ENCODE results near the gene ZNF148. TPM values are rescaled to one million over a fixed set of nuclear protein-coding genes. Genes with fewer than 3 reads are reported as not detected.

Gene ZNF148
- total RNA-seq, 1 experiment from 2014 or later: 19.7 TPM

DNA sequence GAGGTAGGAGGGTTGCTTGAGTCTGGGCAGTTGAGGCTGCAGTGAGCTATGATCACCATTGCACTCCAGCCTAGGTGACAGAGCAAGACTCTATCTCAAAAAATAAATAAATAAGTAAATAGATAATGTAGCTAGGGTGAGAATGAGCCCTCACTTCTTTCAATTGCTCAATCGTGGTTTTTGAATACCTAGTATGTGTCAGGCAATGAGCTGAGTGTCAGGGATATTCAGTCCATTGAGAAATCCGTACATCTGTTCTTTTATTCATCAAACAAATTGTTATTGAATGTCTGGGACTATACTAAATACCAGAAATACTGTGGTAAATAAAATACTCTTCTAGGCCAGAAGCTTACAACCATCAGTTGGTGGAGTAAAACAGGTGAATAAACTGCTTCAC, 6.2 kb upstream of the ZNF148 start:
- DNase-seq (ENCODE audit: low spot score) (no peak), ATAC-seq (no peak)
- Mint-ChIP-seq H3K36me3 (no peaks in the 10 kb centered on the region), H3K27me3 (ENCODE audit: low read depth) (peaks cover 3% of the 10 kb centered on the region; the same call in 1 of the 2 replicates), H3K9me3 (no peaks in the 10 kb centered on the region), H3K27ac (no peak overlapping the region), H3K4me1 (no peaks in the 10 kb centered on the region), H3K4me3 (no peak overlapping the region)
- ChIA-PET POLR2A (no interaction called here), CTCF (interaction anchor here (0.5 to 0.6 kb wide), 2 partner anchors 111 to 452 kb away, joined by 3 read pairs; no protein-coding TSS in a partner anchor)
- TF ChIP-seq GTF2I (CRISPR knock-in tag; conservative IDR thresholded peaks at IDR 0.05) (no peak), ZBTB43 (CRISPR knock-in tag; IDR thresholded peaks at IDR 0.05) (no peak), PREB (CRISPR knock-in tag; IDR thresholded peaks at IDR 0.05; ENCODE audit: borderline replicate concordance) (no peak), TEAD1 (CRISPR knock-in tag; IDR thresholded peaks at IDR 0.05) (no peak), OVOL2 (CRISPR knock-in tag; IDR thresholded peaks at IDR 0.05; ENCODE audit: borderline replicate concordance) (no peak), TEAD4 (CRISPR knock-in tag; IDR thresholded peaks at IDR 0.05) (no peak), IRF2 (CRISPR knock-in tag; IDR thresholded peaks at IDR 0.05; ENCODE audit: borderline replicate concordance, low read depth) (no peak)
- TF ChIP-seq, protein P1, sequence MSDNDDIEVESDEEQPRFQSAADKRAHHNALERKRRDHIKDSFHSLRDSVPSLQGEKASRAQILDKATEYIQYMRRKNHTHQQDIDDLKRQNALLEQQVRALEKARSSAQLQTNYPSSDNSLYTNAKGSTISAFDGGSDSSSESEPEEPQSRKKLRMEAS (CRISPR knock-in tag; IDR thresholded peaks at IDR 0.05): no peak
- TF ChIP-seq, protein P2, sequence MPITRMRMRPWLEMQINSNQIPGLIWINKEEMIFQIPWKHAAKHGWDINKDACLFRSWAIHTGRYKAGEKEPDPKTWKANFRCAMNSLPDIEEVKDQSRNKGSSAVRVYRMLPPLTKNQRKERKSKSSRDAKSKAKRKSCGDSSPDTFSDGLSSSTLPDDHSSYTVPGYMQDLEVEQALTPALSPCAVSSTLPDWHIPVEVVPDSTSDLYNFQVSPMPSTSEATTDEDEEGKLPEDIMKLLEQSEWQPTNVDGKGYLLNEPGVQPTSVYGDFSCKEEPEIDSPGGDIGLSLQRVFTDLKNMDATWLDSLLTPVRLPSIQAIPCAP (CRISPR knock-in tag; IDR thresholded peaks at IDR 0.05): no peak
- TF ChIP-seq, protein P3, sequence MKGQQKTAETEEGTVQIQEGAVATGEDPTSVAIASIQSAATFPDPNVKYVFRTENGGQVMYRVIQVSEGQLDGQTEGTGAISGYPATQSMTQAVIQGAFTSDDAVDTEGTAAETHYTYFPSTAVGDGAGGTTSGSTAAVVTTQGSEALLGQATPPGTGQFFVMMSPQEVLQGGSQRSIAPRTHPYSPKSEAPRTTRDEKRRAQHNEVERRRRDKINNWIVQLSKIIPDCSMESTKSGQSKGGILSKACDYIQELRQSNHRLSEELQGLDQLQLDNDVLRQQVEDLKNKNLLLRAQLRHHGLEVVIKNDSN (CRISPR knock-in tag; IDR thresholded peaks at IDR 0.05): no peak

- Mint-ChIP-seq H3K27me3 (ENCODE audit: low read depth) (peaks cover 3% of the 10 kb centered on the region; the same call in 1 of the 2 replicates), H3K27ac (no peak overlapping the region), H3K36me3 (no peaks in the 10 kb centered on the region), H3K9me3 (no peaks in the 10 kb centered on the region), H3K4me3 (no peak overlapping the region), H3K4me1 (peaks cover 6% of the 10 kb centered on the region)
- ATAC-seq (no peak), DNase-seq (ENCODE audit: low spot score) (no peak)
- ChIA-PET POLR2A (no interaction called here), CTCF (no interaction called here)
- no peak for TF ChIP-seq USF2 (CRISPR knock-in tag; IDR thresholded peaks at IDR 0.05)
- TF ChIP-seq, protein P2 (CRISPR knock-in tag; IDR thresholded peaks at IDR 0.05): no peak
- TF ChIP-seq TEAD1 (CRISPR knock-in tag; IDR thresholded peaks at IDR 0.05): no peak
- no peak for TF ChIP-seq NR1H2 (CRISPR knock-in tag; IDR thresholded peaks at IDR 0.05)
- TF ChIP-seq ZNF121 (CRISPR knock-in tag; IDR thresholded peaks at IDR 0.05): no peak
- TF ChIP-seq, protein P4, sequence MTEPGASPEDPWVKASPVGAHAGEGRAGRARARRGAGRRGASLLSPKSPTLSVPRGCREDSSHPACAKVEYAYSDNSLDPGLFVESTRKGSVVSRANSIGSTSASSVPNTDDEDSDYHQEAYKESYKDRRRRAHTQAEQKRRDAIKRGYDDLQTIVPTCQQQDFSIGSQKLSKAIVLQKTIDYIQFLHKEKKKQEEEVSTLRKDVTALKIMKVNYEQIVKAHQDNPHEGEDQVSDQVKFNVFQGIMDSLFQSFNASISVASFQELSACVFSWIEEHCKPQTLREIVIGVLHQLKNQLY (CRISPR knock-in tag; IDR thresholded peaks at IDR 0.05): no peak
- TF ChIP-seq FOXJ3 (CRISPR knock-in tag; IDR thresholded peaks at IDR 0.05; ENCODE audit: borderline replicate concordance): no peak
- TF ChIP-seq MYBL2 (CRISPR knock-in tag; IDR thresholded peaks at IDR 0.05): no peak
- TF ChIP-seq ZNF416 (CRISPR knock-in tag; IDR thresholded peaks at IDR 0.05): no peak
- TF ChIP-seq CBFB (CRISPR knock-in tag; IDR thresholded peaks at IDR 0.05; ENCODE audit: low read depth): no peak
- TF ChIP-seq MXD4 (CRISPR knock-in tag; IDR thresholded peaks at IDR 0.05; ENCODE audit: borderline replicate concordance): no peak
- TF ChIP-seq CREB1 (CRISPR knock-in tag; IDR thresholded peaks at IDR 0.05): no peak
- no peak for TF ChIP-seq HMGA2 (CRISPR knock-in tag; IDR thresholded peaks at IDR 0.05)
- no peak for TF ChIP-seq STAT6 (CRISPR knock-in tag; conservative IDR thresholded peaks at IDR 0.05; ENCODE audit: low read depth)
- TF ChIP-seq NR2C2 (CRISPR knock-in tag; IDR thresholded peaks at IDR 0.05): no peak
- TF ChIP-seq ZNF671 (CRISPR knock-in tag; IDR thresholded peaks at IDR 0.05): no peak
- TF ChIP-seq ELF4 (CRISPR knock-in tag; IDR thresholded peaks at IDR 0.05; ENCODE audit: low read depth): no peak
- no peak for TF ChIP-seq ZNF512 (CRISPR knock-in tag; IDR thresholded peaks at IDR 0.05; ENCODE audit: borderline replicate concordance)
These were observed 4.4 kb upstream of the ZNF148 start for GRCh38 chr3:125379483-125379882.
